ENCODE measurements around the gene EFCAB6. TPM values are rescaled to one million over a fixed set of nuclear protein-coding genes. Genes with fewer than 3 reads are reported as not detected.

EFCAB6 gene
- total RNA-seq, 1 experiment from 2014 or later: 0.40 TPM

- ChIA-PET CTCF (no interaction called here), POLR2A (no interaction called here)
- DNase-seq (ENCODE audit: unreplicated experiment): no peak
- Mint-ChIP-seq H3K27ac (ENCODE audit: low read depth, unreplicated experiment) (no peak overlapping the region), H3K27me3 (ENCODE audit: insufficient read depth, unreplicated experiment) (peaks cover 26% of the 10 kb centered on the region), H3K4me3 (ENCODE audit: unreplicated experiment) (no peak overlapping the region), H3K9me3 (ENCODE audit: unreplicated experiment) (no peaks in the 10 kb centered on the region), H3K36me3 (ENCODE audit: insufficient read depth, unreplicated experiment) (peaks cover 5% of the 10 kb centered on the region), H3K4me1 (ENCODE audit: insufficient read depth, unreplicated experiment) (no peaks in the 10 kb centered on the region)
- TF ChIP-seq, protein P1, sequence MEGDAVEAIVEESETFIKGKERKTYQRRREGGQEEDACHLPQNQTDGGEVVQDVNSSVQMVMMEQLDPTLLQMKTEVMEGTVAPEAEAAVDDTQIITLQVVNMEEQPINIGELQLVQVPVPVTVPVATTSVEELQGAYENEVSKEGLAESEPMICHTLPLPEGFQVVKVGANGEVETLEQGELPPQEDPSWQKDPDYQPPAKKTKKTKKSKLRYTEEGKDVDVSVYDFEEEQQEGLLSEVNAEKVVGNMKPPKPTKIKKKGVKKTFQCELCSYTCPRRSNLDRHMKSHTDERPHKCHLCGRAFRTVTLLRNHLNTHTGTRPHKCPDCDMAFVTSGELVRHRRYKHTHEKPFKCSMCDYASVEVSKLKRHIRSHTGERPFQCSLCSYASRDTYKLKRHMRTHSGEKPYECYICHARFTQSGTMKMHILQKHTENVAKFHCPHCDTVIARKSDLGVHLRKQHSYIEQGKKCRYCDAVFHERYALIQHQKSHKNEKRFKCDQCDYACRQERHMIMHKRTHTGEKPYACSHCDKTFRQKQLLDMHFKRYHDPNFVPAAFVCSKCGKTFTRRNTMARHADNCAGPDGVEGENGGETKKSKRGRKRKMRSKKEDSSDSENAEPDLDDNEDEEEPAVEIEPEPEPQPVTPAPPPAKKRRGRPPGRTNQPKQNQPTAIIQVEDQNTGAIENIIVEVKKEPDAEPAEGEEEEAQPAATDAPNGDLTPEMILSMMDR (IDR thresholded peaks at IDR 0.05; ENCODE audit: unreplicated experiment): no peak
- intact Hi-C loops (cut with micrococcal nuclease): no loop called here
- no TSS peak for BruUV-seq (replicated peaks)
Measured at GRCh38 chr22:43520632-43521039, 291.5 kb downstream of the EFCAB6 start.

GRCh38 chr22:43516996-43517635, 295.0 kb downstream of the EFCAB6 start:
- Mint-ChIP-seq H3K4me3 (ENCODE audit: unreplicated experiment) (no peak overlapping the region), H3K9me3 (ENCODE audit: unreplicated experiment) (no peaks in the 10 kb centered on the region), H3K27ac (ENCODE audit: low read depth, unreplicated experiment) (no peak overlapping the region), H3K36me3 (ENCODE audit: insufficient read depth, unreplicated experiment) (peaks cover 5% of the 10 kb centered on the region), H3K4me1 (ENCODE audit: insufficient read depth, unreplicated experiment) (no peaks in the 10 kb centered on the region), H3K27me3 (ENCODE audit: insufficient read depth, unreplicated experiment) (peaks cover 26% of the 10 kb centered on the region)
- TF ChIP-seq, protein P1 (IDR thresholded peaks at IDR 0.05; ENCODE audit: unreplicated experiment): no peak
- no TSS peak for BruUV-seq (replicated peaks)
- ChIA-PET CTCF (interaction anchor here (0.7 kb wide), 1 partner anchor 9 kb away, joined by 3 read pairs; no protein-coding TSS in a partner anchor), POLR2A (no interaction called here)
- DNase-seq (ENCODE audit: unreplicated experiment): no peak
- intact Hi-C loops (cut with micrococcal nuclease): no loop called here

GRCh38 chr22:43516386-43516785, 295.7 kb downstream of the EFCAB6 start:
- TF ChIP-seq, protein P1 (IDR thresholded peaks at IDR 0.05; ENCODE audit: unreplicated experiment): no peak
- Mint-ChIP-seq H3K36me3 (ENCODE audit: insufficient read depth, unreplicated experiment) (peaks cover 5% of the 10 kb centered on the region), H3K9me3 (ENCODE audit: unreplicated experiment) (no peaks in the 10 kb centered on the region), H3K4me3 (ENCODE audit: unreplicated experiment) (no peak overlapping the region), H3K4me1 (ENCODE audit: insufficient read depth, unreplicated experiment) (no peaks in the 10 kb centered on the region), H3K27me3 (ENCODE audit: insufficient read depth, unreplicated experiment) (peaks cover 26% of the 10 kb centered on the region), H3K27ac (ENCODE audit: low read depth, unreplicated experiment) (no peak overlapping the region)
- CTCF ChIA-PET: no interaction called here
- POLR2A ChIA-PET: no interaction called here
- intact Hi-C loops (cut with micrococcal nuclease): no loop called here
- DNase-seq (ENCODE audit: unreplicated experiment): no peak
- BruUV-seq (replicated peaks): no TSS peak

GRCh38 chr22:43515902-43516301, 296.2 kb downstream of the EFCAB6 start:
- peaks cover 5% of the 10 kb centered on the region for H3K36me3 Mint-ChIP-seq (ENCODE audit: insufficient read depth, unreplicated experiment)
- intact Hi-C loops (cut with micrococcal nuclease): no loop called here
- BruUV-seq (replicated peaks): no TSS peak
- DNase-seq (ENCODE audit: unreplicated experiment): no peak
- no peaks in the 10 kb centered on the region for H3K9me3 Mint-ChIP-seq (ENCODE audit: unreplicated experiment)
- ChIA-PET POLR2A (no interaction called here), CTCF (no interaction called here)
- H3K27me3 Mint-ChIP-seq (ENCODE audit: insufficient read depth, unreplicated experiment): peaks cover 25% of the 10 kb centered on the region
- no peaks in the 10 kb centered on the region for H3K4me1 Mint-ChIP-seq (ENCODE audit: insufficient read depth, unreplicated experiment)
- H3K27ac Mint-ChIP-seq (ENCODE audit: low read depth, unreplicated experiment): no peak overlapping the region
- TF ChIP-seq, protein P1 (IDR thresholded peaks at IDR 0.05; ENCODE audit: unreplicated experiment): no peak
- no peak overlapping the region for H3K4me3 Mint-ChIP-seq (ENCODE audit: unreplicated experiment)

All from MCF 10A (cell line).